HepG2 (cell line): ENCODE measurements around the gene MIX23.

Source experiments
- NFKB2 ChIP-seq: sonication (generic); formaldehyde crosslinking; IDR thresholded peaks from 2 replicates; pipeline ENCODE4 v1.4.0; 2020; ENCODE audit warnings: missing genetic modification reagents, borderline replicate concordance
- POLR2AphosphoS5 ChIP-seq: IDR thresholded peaks from 2 replicates; pipeline ENCODE4 v1.6.1; 2012; ENCODE audit warnings: low read depth, low read length
- RAD21 ChIP-seq: fragments of 450-650 bp; formaldehyde crosslinking; IDR thresholded peaks from 2 replicates; pipeline ENCODE4 v1.5.0; 2020; ENCODE audit warnings: mild to moderate bottlenecking

DNA sequence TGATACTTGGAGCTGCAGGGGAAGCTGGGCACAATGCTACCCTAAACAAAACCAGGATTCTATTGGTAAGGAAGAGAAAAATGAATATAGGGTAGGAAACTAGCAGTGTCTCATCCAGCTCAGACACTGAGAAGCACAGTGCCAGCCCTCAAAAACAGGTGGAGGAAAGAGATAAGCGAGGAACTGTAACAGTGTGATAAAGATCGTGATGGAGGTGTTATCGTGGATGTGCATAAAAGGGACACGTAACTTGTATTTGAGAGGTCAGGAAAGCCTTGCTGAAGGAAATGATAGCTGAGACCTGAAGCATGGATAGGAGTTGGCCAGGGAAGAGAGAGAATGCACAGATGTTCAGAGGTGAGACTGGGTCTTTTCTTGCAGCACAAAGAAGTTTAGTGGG, 27.4 kb downstream of the MIX23 start:
- TF ChIP-seq RAD21 (CRISPR knock-in tag) = no peak
- TF ChIP-seq NFKB2 (CRISPR knock-in tag) = no peak
- no peak for TF ChIP-seq POLR2AphosphoS5
